Astrocyte of the hippocampus (primary cell): ENCODE data around the gene ANKRD60.

ENCODE experiments used
- DNase-seq: peaks from one replicate; pipeline ENCODE4 v3.0.0; 2011; ENCODE audit warnings: low read depth, low spot score

ANKRD60 gene

DNA sequence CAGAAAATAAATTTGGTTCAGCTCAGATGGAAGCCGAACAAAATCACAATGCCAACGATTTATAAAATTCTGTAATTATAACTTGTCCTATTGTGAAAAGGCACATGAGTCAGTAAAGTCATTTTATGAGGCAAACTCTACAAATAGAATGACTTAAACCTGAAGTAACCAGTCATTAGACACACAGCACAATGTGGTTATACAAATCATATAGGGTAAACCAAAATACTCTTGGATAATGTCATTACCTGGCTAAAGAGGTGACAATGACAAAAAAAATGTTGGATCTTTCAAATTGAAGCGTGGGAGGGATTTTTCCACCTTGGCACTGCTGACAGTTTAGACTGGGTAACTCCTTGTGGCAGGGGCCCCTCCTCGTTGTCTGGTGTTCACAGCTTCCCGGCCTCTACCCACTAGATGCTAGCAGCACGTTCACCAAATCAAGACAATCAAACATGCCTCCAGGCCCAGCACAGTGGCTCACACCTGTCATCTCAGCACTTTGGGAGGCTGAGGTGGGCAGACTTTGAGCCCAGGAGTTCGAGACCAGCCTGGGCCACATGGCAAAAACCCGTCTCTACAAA lies 5.0 kb downstream of the ANKRD60 start:
- no peak for DNase-seq

DNA sequence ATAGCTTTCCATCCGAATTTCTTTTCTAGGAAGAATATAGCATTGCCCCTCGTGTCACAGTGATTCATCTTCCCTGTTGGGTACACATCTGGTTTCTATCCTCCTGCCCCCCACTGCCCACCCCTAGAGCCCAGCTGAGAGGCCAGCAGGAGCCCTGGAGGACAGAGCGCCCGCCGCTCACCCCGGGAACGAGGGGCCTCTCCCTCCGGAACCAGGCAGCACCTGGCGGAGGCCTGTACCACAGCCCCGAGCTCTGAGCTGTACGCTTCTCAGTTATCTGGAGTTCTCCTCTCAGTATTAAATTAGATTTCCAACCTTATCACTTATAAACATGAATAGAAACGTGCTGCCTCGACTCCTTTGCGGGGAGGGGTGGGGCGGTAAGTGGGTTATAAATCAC lies 6.0 kb downstream of the ANKRD60 start:
- no peak for DNase-seq

DNA sequence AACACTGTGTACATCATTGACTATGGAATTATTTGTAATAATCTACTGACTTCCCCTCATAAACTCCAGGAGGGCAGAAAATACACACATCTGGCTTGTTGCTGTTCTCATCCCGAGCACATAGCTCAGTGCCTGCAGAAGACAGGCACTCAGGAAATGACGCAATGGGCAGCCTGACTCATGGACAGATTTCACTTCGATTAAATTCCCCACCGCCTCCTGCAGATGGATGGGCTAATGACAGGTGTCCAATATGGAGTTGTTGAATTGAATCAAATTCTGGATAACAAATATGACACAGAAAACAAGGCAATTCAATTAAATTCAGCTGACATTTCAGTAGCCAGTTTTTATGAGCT lies 9.1 kb downstream of the ANKRD60 start:
- DNase-seq = no peak

DNA sequence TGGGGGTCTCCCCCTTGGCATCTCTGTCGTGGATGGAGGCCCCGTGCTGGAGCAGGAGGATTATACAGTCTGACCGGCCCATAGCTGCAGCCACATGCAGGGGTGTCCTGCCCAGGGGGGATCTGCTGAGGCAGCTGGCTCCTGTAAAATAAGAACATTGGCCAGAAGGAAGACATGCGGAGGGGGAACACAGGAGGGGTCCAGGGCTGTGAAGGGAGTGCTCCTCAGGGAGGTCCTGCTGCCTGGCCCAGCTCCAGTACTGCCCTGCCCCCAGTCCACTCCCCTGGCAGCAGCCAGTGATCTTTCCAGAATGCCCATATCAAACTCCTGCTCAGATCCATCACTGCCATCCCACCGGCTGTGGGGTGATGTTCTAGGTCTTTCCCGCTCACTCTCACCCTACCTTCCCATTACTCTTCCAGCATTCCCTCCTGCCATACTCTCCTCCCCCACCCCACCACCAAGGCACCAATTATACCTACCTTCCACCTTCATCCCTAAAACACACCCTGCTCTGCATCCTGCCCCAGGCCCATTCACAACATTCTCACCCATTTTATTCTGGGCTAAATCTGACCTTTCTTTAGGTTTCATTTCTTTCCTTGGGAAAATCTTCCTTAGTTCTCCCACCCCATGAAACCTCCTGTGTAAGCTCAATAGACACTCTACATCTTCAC lies 9.7 kb downstream of the ANKRD60 start:
- DNase-seq = no peak

DNA sequence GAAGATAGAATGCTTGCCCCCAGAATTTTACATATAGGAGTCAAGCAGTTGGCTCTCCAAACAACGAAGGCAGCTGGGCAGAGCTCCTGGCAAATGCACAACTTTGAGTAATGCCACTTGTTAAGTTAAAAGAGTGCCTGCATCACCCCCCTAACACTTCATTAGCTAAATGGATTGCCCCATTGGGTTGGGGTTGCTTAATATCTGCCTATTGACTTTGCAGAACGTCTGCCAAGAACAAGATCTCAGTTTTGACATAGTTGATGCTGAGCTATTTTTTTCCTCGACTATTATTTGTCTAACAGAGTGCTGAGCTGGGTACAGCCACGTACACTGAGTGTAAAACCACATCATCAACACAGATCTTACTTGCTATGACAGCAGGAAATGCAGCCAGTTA lies 12.1 kb downstream of the ANKRD60 start:
- no peak for DNase-seq

DNA sequence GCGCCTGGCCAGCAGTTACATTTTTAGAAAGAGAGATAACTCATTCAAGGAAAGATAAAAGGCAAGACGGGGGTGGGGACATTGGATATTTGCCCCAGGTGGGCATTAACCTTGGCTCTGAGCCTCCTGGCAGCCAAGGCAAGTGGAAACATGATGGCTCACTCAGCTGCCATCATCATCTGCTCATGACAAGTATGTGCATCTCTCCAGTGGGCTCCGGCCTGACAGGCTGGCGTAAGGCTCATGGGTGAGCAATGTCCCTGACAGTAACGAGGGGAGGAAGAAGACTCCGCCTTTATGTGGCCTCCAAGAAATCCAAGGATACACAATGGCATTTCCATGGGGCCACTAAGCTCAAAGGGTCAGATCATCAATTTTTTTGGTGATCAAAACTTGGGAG lies 13.3 kb downstream of the ANKRD60 start:
- no peak for DNase-seq

DNA sequence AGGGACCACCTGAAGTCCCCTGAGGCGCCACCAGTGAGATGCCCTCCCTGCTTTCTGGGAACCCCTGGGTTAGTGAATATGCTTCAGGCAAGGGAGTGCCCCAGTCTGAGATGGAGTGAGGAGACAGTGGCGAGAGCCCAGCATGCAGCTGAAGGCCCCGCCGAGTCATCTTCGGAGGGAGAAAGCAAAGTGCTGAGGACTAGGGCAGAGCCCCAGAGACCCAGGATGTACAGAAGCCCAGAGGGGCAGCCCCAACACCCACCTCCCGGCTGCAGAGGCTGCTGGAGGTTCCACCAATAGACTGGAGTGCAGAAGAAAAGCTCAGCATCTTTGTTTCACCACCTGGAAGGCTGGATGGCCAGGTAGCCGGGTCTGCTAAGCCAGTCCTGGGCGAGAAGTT lies 14.1 kb downstream of the ANKRD60 start:
- no peak for DNase-seq

DNA sequence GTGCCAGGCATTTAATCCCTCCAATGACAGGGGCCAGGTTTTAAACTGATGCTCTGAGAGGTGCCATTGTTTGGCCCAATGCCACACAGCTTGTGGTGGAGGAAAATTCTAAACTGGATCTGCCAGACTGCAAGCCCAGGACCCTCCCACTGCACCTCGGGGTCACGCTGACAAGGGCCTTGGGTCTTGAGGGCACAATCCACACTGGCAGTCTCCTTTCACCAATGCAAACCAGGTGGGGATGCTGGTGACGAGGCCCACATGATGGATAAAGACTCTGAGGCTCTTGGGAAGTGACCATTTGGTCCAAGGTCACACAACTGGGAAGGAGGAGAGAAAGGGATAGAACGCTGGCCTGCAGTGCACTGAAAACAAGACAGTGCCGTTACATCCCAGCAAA lies 14.7 kb downstream of the ANKRD60 start:
- no peak for DNase-seq

DNA sequence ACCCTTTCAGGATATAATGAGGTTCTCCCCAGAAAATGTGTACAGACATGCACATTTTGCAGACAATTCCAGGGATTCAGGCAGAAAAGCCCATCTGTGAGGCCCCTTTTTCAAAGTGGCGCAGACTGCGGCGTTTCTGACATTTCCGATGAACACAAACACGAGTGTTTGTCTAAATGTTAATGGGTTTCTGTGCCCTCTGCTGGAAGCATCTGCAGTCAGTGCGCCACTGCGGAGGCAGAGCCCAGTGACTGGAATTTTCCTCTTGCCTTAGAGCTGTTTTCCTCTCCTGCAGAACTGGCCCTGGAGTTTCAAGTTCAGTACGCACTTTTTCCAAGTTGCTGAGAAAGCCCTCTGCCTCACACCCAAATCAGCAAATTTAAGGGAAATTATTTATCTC lies 15.3 kb downstream of the ANKRD60 start:
- peak; percentile 33 for DNase-seq

DNA sequence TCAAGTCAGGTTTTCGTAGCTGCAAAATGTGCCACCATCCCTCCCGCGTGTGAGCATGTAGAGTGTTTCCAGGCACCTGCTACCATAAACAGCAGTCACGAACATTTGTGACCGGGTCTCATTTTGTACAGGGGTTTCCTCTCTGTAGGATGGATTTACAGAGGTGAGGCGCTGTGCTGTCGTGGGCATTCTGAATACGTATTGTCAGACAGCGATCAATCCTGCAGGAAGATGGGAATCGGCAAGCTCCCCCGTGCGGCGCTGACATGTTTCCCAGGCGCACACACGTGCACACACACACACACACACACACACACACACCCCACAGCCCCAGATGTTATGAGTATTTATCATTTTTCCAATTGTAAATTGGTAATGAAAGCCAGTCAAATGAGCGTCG lies 15.8 kb downstream of the ANKRD60 start:
- no peak for DNase-seq

DNA sequence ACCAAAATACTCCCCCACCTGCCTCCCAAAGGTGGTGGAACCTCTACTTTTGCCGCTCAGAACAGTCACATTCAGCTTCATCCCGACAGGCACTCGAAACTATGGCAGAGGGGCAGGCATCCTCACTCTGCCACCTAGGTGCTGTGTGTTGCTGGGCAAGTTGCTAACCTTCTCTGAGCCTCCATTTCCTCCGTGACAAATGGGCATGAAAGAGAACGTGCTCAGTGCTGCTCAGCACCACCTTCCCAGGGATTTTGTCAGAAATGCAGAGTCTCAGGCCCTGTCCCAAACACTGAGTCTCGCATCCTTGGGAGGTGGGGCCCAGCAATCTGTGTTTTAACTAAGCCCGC lies 18.1 kb downstream of the ANKRD60 start:
- DNase-seq = no peak

DNA sequence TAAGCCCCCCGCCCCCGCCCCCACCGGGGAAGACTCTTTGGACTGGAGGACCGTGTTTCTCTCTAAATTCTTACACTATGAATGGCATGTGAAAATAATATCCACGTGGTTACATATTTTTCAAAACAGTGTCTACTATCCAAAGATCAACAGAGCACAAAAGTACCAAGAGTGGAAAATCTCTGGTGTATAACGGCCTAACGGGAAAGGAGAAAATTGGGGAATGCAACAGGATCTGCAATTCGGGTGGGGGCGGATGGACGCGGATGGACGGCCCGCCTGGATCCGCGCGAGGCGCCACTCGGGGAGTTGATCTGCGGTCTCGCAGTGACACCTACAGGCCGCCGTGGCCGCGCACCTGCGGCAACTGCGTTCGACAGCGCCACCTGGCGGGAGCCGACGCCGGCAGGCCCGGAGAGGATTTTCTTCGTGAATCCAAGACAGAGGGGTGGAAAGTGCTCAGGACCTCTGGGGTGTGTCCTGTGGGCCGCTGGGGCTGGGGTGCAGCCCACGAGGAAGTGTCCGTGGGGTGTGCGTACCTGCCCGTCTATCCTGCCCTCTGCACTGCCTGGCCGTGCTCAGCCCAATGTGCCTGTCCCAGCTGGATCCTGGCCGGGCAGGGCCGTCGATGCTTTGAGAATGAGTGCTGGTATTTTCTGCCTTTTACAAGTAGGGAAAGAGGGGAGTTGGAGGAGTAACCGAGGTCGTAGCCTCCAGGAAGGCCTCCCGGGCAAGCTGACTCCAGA lies 18.6 kb downstream of the ANKRD60 start:
- peak; percentile 90 for DNase-seq

DNA sequence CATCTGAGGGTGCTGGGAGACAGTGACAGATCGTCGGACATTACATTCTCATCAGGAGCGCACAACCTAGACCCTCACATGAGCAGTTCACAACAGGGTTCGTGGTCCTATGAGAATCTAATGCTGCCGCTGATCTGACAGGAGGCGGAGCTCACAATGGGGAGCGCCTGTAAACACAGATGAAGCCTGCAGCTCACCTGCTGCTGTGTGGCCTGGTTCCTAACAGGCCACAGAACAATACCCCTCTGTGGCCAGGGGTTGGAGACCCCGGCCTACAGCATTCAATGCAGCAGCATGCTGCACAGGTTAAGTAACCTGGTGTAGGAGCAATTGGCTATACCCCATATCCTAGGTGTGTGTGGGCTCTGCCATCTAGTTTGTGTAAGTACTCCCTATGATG lies 19.5 kb downstream of the ANKRD60 start:
- DNase-seq = no peak

DNA sequence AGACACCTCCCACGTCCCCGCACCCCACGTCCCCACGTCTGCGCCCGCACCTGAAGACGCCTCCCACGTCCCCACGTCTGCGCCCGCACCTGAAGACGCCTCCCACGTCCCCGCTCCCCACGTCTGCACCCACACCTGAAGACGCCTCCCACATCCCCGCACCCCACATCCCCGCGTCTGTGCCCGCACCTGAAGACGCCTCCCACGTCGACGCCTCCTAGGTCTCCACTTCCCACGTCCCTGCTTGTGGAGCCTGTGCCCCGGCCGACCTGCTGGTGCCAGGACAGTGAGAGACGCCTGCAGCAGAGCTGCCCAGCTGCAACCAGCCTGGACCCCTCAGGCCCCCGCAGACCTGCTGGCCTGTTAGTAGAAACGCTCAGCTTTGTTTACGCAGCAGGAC lies 22.6 kb downstream of the ANKRD60 start:
- no peak for DNase-seq

DNA sequence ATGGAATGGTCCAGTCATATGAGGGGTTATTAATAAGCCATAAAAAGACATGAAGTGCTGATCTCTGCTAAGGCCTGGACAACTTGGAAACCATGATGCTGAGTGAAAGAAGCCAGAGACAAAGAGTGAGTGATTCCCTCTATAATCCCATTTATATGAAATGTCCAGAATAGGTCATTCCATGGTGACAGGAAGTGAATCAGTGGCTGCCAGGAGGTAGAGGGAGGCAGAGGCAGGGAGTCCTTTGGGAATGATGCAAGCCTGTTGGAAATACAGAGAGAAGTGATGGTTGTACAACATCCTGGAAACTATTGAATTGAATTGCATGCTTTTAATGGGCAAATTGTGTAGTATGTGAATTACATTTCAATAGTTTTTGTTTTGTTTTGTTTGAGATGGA lies 26.4 kb downstream of the ANKRD60 start:
- no peak for DNase-seq

DNA sequence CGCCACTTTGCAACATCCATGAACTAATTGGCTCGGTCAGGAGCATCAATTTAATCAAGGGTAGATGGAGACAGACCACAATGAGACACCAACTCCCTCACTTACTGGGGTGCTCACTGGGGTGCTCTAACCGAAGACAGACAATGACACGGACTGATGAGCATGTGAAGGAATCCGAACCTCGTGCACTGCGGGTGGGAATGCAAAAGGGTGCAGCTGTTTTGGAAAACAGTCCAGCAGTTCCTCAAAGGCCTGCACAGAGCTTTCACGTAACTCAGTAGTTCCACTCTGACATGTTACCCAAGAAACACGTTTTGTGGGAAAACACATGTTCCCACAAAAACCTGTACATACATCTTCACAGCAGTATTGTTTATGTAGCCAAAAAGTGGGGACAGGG lies 26.8 kb downstream of the ANKRD60 start:
- DNase-seq = no peak

DNA sequence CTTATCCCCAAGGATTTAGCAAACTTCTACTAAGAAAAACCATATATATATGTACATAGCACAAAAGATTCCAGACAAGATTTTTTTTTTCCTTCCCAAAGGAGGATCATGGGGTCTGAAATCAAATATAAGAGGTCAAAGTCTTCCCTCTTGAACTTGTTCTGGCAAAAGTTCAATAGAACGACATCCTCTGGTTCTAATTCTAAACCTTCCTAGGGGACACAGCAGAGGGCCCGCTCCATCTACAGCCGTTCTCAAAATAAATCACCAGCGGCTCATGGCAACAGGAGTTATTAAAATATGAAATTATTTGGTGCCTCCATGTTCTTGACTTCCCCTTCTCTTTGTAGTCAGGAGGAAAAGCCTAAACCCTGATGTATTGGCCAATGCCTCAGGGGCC lies 29.0 kb downstream of the ANKRD60 start:
- DNase-seq = no peak

DNA sequence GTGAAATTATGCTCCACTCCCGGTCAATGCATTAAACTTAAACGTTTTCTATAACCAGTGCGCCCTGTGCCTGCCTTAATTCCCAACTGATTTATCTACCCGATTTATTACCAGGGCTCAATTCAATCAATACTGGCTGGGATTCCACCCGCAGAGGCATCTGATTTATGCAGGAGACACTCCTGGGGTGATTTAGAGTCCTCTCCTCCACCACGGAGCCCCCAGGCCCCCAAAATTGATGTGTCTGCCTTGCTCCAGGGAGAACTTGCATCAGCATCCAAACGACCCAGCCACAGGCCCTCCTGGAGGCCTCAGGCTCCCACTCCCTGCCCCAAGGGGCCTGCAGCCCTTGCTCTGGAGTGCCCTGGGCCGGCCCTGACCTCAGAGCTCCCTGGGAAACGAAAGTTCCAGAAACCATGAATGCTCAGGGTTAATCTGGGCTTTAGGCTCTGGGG lies 29.5 kb downstream of the ANKRD60 start:
- no peak for DNase-seq

DNA sequence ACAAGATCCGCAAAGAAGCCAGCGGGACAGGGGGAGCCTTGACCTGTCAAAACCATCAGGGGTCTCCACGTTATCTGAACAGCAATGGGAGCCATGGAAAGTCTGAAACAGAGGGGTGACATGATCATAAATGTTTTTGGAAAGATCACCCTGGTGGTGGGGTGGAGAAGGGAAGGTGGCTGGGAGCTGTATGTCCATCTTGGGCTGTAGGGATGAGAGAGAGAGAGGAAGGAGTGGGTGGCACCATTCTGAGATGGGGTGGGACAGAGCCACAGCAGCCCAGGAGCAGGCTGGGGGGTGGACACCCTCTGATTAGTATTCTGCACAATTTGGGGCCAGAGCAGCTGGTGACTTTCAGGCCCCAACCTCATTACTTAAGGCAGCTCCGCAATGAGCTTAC lies 30.1 kb downstream of the ANKRD60 start:
- DNase-seq = no peak

DNA sequence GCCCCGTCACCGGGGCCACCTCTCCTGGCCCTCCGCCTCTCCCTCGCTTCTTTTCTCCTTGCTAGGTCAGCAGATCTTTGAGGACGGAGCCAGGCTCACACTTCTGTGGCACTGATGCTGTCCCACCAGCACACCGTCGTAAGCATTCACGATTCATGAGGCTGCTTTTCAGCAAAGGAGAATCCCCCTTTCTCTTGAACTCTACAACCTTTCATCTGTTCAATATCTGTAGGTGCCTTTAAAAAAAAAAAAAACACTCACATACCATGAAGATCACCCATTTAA lies 31.3 kb downstream of the ANKRD60 start:
- DNase-seq = no peak

DNA sequence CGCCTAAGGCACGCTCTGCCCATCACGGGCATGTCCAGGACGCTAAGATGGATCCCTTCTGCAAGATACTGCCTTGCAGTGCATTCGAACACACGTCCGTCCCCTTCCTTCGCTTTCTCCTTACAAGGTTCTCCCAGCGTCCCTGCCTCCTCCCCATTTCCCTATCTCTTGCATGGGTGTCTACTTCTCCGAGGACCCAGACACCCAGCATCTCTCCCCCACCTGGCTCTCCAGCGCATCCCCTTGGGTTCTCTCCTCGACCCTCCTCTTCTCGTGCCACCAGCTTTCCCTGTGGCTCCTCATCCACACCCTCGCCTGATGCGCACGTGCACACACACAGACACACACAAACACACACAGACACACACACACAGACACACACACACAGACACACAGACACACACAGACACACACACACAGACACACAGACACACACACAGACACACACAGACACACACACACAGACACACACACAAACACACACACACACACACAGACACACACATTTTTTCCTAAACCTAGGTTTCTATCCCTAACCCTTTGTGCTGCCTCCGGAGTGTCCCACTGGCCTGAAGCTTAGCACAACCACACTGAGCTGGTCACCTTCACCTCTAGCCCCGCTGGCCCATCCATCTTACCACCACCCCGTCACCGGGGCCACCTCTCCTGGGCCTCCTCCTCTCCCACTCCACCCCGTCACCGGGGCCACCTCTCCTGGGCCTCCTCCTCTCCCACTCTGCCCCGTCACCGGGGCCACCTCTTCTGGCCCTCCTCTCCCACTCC lies 31.9 kb downstream of the ANKRD60 start:
- no peak for DNase-seq

DNA sequence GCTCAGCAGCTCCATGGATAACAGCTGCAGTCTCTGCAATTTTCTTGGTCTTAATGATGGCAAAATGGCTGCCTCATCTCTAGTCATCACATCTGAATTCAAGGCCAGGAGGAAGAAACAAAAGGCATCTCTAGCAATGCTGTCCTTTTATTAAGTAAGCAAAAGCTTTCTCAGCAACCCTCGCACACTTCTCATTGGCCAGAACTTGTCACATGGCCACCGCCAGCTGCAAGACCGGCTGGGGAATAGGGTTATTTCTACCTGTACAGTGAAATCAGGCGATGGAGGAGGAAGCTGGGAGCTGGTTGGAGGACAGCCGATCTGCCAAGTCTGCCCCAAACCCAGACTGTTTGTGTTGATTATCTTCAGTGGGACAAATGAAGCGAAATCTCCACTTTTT lies 33.4 kb downstream of the ANKRD60 start:
- no peak for DNase-seq
